Panc1 (cell line): ENCODE results near the gene OR1K1.
"Not testable (repeated sequence)": the region's sequence is repeated elsewhere in the genome, so short reads cannot be mapped to it uniquely, and the experiment has no call there.

Experiments
- POLR2AphosphoS5 ChIP-seq: IDR thresholded peaks from 2 replicates; pipeline ENCODE4 v1.6.1; 2012; ENCODE audit warnings: mild to moderate bottlenecking, low read depth, low read length, moderate library complexity
- TCF7L2 ChIP-seq: IDR thresholded peaks from 2 replicates; pipeline ENCODE4 v1.6.1; 2011; ENCODE audit warnings: mild to moderate bottlenecking, low read depth, low read length, inconsistent platforms
- TF ChIP-seq, protein P1 (sequence below): fragments of 450-650 bp; IDR thresholded peaks from 2 replicates; pipeline ENCODE4 v1.5.1; 2017; ENCODE audit warnings: mild to moderate bottlenecking
- TF ChIP-seq, protein P2 (sequence below), 2 experiments: IDR thresholded peaks; 2 replicates each; pipeline ENCODE4 v1.6.1; 2011 to 2012; ENCODE audit warnings: low read depth in 2 of 2, control low read depth in 1 of 2, low read length in 1 of 2, mild to moderate bottlenecking in 1 of 2, moderate library complexity in 1 of 2; ENCODE audit not compliant: insufficient read depth in 1 of 2

DNA sequence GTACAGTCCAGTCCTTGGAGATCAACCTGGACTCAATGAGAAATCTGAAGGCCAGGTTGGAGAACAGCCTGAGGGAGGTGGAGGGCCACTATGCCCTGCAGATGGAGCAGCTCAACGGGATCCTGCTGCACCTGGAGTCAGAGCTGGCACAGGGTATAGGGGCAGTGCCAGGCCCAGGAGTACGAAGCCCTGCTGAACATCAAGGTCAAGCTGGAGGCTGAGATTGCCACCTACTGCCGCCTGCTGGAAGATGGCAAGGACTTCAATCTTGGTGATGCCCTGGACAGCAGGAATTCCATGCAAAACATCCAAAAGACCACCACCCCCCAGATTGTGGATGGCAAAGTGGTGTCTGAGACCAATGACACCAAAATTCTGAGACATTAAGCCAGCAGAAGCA, 38.5 kb downstream of the OR1K1 start:
- TF ChIP-seq, protein P1, sequence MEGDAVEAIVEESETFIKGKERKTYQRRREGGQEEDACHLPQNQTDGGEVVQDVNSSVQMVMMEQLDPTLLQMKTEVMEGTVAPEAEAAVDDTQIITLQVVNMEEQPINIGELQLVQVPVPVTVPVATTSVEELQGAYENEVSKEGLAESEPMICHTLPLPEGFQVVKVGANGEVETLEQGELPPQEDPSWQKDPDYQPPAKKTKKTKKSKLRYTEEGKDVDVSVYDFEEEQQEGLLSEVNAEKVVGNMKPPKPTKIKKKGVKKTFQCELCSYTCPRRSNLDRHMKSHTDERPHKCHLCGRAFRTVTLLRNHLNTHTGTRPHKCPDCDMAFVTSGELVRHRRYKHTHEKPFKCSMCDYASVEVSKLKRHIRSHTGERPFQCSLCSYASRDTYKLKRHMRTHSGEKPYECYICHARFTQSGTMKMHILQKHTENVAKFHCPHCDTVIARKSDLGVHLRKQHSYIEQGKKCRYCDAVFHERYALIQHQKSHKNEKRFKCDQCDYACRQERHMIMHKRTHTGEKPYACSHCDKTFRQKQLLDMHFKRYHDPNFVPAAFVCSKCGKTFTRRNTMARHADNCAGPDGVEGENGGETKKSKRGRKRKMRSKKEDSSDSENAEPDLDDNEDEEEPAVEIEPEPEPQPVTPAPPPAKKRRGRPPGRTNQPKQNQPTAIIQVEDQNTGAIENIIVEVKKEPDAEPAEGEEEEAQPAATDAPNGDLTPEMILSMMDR: peak; percentile 26; the same call in 1 of the 2 replicates
- not testable (repeated sequence) for TF ChIP-seq POLR2AphosphoS5, TCF7L2
- TF ChIP-seq, protein P2, sequence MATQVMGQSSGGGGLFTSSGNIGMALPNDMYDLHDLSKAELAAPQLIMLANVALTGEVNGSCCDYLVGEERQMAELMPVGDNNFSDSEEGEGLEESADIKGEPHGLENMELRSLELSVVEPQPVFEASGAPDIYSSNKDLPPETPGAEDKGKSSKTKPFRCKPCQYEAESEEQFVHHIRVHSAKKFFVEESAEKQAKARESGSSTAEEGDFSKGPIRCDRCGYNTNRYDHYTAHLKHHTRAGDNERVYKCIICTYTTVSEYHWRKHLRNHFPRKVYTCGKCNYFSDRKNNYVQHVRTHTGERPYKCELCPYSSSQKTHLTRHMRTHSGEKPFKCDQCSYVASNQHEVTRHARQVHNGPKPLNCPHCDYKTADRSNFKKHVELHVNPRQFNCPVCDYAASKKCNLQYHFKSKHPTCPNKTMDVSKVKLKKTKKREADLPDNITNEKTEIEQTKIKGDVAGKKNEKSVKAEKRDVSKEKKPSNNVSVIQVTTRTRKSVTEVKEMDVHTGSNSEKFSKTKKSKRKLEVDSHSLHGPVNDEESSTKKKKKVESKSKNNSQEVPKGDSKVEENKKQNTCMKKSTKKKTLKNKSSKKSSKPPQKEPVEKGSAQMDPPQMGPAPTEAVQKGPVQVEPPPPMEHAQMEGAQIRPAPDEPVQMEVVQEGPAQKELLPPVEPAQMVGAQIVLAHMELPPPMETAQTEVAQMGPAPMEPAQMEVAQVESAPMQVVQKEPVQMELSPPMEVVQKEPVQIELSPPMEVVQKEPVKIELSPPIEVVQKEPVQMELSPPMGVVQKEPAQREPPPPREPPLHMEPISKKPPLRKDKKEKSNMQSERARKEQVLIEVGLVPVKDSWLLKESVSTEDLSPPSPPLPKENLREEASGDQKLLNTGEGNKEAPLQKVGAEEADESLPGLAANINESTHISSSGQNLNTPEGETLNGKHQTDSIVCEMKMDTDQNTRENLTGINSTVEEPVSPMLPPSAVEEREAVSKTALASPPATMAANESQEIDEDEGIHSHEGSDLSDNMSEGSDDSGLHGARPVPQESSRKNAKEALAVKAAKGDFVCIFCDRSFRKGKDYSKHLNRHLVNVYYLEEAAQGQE (IDR thresholded peaks at IDR 0.05; ENCODE audit: insufficient read depth in 1 of 2, low read depth in 2 of 2, low read length in 1 of 2): not testable (repeated sequence)
